Measurements from ENCODE around the gene ZBTB38.

GRCh38 chr3:141402476-141403171, 34.3 kb downstream of the ZBTB38 start:
- peak in 1 of 2 donors; percentile 2 for TF ChIP-seq CTCF (IDR thresholded peaks at IDR 0.05; ENCODE audit: extremely low read depth in 1 of 2, insufficient read depth in 1 of 2, low read depth in 1 of 2, low read length in 2 of 2)
- TF ChIP-seq JUN (IDR thresholded peaks at IDR 0.05; ENCODE audit: borderline replicate concordance, insufficient read depth, insufficient read length, low read depth), result no peak
- TF ChIP-seq POLR2A (IDR thresholded peaks at IDR 0.05; ENCODE audit: low read depth, low read length), result peak; percentile 60
- TF ChIP-seq EZH2 (IDR thresholded peaks at IDR 0.05; ENCODE audit: borderline replicate concordance, low read depth, low read length, severe bottlenecking), result no peak
- no peak for TF ChIP-seq MAX (IDR thresholded peaks at IDR 0.05; ENCODE audit: insufficient read depth, insufficient read length)
- TF ChIP-seq POLR2AphosphoS5 (IDR thresholded peaks at IDR 0.05; ENCODE audit: insufficient read depth, low read depth, low read length), result no peak
- no peak for TF ChIP-seq MYC (IDR thresholded peaks at IDR 0.05; ENCODE audit: low read depth, low read length)
- TF ChIP-seq FOS (IDR thresholded peaks at IDR 0.05; ENCODE audit: borderline replicate concordance, insufficient read depth, low read length), result no peak
- TF ChIP-seq GATA2 (IDR thresholded peaks at IDR 0.05; ENCODE audit: insufficient read depth, insufficient read length, low read depth, low read length), result no peak

Data from endothelial cell of umbilical vein (primary cell).